GM21737 (cell line): ENCODE measurements around the gene EYA4.

Experiments used
- ATAC-seq: cut with Tn5 transposase; IDR thresholded peaks from one replicate; pipeline ENCODE4 v1.9.1; 2021; ENCODE audit warnings: mild to moderate bottlenecking, moderate library complexity; ENCODE audit not compliant: unreplicated experiment

EYA4 gene

GRCh38 chr6:133343220-133343619, 102.1 kb downstream of the EYA4 start:
- no peak for ATAC-seq

- no peak for ATAC-seq
Measured at GRCh38 chr6:133348846-133349245, 107.7 kb downstream of the EYA4 start.

- no peak for ATAC-seq
Measured at GRCh38 chr6:133350928-133351327, 109.8 kb downstream of the EYA4 start.

GRCh38 chr6:133352046-133352445, 110.9 kb downstream of the EYA4 start:
- ATAC-seq: no peak

- ATAC-seq: no peak
Measured at GRCh38 chr6:133353061-133353460, 111.9 kb downstream of the EYA4 start.

GRCh38 chr6:133355922-133356321, 114.8 kb downstream of the EYA4 start:
- ATAC-seq: no peak

GRCh38 chr6:133358574-133359150, 117.5 kb downstream of the EYA4 start:
- ATAC-seq: no peak

GRCh38 chr6:133359256-133359655, 118.1 kb downstream of the EYA4 start:
- no peak for ATAC-seq

GRCh38 chr6:133359760-133360159, 118.6 kb downstream of the EYA4 start:
- ATAC-seq: no peak

- no peak for ATAC-seq
Measured at GRCh38 chr6:133360194-133360593, 119.0 kb downstream of the EYA4 start.

GRCh38 chr6:133362813-133363212, 121.7 kb downstream of the EYA4 start:
- no peak for ATAC-seq

GRCh38 chr6:133368664-133369063, 127.5 kb downstream of the EYA4 start:
- no peak for ATAC-seq

- ATAC-seq: no peak
Measured at GRCh38 chr6:133369773-133370272, 128.7 kb downstream of the EYA4 start.

- ATAC-seq: no peak
Measured at GRCh38 chr6:133376743-133377142, 135.6 kb downstream of the EYA4 start.

GRCh38 chr6:133377219-133377618, 136.1 kb downstream of the EYA4 start:
- no peak for ATAC-seq

- no peak for ATAC-seq
Measured at GRCh38 chr6:133380047-133380446, 138.9 kb downstream of the EYA4 start.

GRCh38 chr6:133380723-133381122, 139.6 kb downstream of the EYA4 start:
- no peak for ATAC-seq

- no peak for ATAC-seq
Measured at GRCh38 chr6:133388731-133389130, 147.6 kb downstream of the EYA4 start.

- ATAC-seq: no peak
Measured at GRCh38 chr6:133390168-133390567, 149.0 kb downstream of the EYA4 start.

- ATAC-seq: no peak
Measured at GRCh38 chr6:133392015-133392414, 150.9 kb downstream of the EYA4 start.

GRCh38 chr6:133392641-133393040, 151.5 kb downstream of the EYA4 start:
- no peak for ATAC-seq

- ATAC-seq: no peak
Measured at GRCh38 chr6:133393891-133394290, 152.7 kb downstream of the EYA4 start.

GRCh38 chr6:133394630-133395029, 153.5 kb downstream of the EYA4 start:
- no peak for ATAC-seq
